Retinal pigment epithelial cell (primary cell): ENCODE results near the gene CCT4.

Experiments
- DNase-seq: peaks from one replicate; pipeline ENCODE4 v3.0.0-alpha.2; 2010; ENCODE audit warnings: low read depth
- H3K4me3 ChIP-seq: 2 replicates; pipeline ENCODE4 v1.5.1; 2011; ENCODE audit warnings: mild to moderate bottlenecking, low read length, control low read depth, moderate library complexity
- TF ChIP-seq, protein P1 (sequence below): conservative IDR thresholded peaks from 2 replicates; pipeline ENCODE4 v1.5.1; 2011; ENCODE audit warnings: low read depth, low read length, control low read depth, inconsistent platforms

Gene CCT4

DNA sequence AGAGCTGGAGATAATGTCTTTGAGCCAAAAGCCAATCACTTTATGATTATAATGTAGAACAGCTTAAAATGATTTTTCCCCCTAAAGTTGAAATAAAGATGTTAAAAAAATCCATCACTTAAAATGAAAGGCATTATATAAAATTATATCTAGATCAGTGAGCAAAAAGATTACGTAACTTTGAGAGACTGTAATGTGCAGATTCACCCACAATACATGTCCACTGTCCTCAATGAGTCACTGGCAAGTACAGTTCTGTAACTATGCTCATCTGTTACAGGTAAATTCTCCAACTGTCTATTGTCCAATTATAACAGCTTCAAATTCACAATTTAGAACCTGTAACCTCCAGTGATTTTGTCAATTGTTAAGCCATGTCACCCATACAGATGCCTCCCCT is 53.6 kb downstream of the CCT4 start:
- DNase-seq = no peak
- no peak overlapping the region for H3K4me3 ChIP-seq
- TF ChIP-seq, protein P1, sequence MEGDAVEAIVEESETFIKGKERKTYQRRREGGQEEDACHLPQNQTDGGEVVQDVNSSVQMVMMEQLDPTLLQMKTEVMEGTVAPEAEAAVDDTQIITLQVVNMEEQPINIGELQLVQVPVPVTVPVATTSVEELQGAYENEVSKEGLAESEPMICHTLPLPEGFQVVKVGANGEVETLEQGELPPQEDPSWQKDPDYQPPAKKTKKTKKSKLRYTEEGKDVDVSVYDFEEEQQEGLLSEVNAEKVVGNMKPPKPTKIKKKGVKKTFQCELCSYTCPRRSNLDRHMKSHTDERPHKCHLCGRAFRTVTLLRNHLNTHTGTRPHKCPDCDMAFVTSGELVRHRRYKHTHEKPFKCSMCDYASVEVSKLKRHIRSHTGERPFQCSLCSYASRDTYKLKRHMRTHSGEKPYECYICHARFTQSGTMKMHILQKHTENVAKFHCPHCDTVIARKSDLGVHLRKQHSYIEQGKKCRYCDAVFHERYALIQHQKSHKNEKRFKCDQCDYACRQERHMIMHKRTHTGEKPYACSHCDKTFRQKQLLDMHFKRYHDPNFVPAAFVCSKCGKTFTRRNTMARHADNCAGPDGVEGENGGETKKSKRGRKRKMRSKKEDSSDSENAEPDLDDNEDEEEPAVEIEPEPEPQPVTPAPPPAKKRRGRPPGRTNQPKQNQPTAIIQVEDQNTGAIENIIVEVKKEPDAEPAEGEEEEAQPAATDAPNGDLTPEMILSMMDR = no peak

DNA sequence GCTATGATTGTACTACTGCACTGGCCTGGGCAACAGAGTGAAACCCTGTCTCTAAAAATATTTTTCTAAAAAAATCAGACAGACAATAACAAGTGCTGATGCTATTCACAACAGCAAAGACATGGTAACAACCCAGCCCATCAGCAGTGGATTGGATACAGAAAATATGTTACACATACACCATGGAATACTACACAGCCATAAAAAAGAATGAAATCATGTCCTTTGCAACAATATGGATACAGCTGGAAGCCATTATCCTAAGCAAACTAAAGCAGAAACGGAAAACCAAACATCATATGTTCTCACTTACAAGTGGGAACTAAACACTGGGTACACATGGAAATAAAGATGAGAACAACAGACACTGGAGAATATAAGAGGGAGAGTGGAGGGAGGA is 54.5 kb downstream of the CCT4 start:
- TF ChIP-seq, protein P1 = no peak
- DNase-seq = no peak
- H3K4me3 ChIP-seq = no peak overlapping the region

DNA sequence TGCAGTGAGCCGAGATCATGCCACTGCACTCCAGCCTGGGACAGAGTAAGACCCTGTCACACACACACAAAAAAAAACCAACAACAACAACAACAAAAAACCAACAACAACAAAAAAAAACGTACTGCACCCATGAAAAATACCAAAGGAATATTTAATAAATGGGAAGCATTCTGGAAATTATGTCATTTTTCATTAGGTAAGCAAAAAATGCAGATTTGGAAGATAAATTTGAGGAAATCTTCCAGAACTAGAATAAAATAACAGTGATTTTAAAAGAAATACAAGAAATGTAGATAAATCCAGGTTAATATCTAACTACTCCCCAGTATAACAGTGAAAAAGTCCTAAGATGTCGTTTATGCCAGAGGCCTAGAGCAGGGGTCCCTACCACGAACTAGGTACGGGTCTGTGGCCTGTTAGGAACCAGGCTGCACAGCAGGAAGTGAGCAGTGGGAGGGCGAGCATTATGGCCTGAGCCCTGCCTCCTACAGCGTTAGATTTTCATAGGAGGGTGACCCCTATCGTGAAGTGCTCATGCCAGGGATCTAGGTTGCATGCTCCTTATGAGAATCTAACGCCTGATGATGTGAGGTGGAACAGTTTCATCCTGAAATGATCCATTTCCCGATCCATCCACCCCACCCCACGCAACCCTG is 56.1 kb downstream of the CCT4 start:
- no peak for DNase-seq
- no peak overlapping the region for H3K4me3 ChIP-seq
- TF ChIP-seq, protein P1 = no peak

DNA sequence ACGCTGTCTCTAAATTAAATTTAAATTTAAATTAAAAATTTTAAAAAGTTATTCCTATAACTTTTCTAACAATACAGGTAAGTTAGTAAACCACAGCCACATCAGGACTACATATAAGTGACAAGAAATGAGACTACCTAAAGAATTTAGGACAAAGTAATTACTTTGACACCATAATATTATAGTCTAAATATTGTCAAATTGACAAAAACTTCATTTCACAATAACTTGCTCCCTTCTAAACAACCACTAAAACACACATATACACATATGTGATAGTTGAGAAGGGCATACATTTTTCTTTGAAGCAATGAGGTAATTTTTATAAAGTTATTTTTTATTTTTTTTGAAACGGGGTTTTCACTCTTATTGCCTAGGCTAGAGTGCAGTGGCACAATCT is 66.2 kb downstream of the CCT4 start:
- no peak for DNase-seq
- no peak overlapping the region for H3K4me3 ChIP-seq
- TF ChIP-seq, protein P1 = no peak
